Fibroblast of peridontal ligament (primary cell): ENCODE measurements around the gene PLCL1.
"Not testable (repeated sequence)": the region's sequence is repeated elsewhere in the genome, so short reads cannot be mapped to it uniquely, and the experiment has no call there.

Source experiments
- DNase-seq: peaks from one replicate; pipeline ENCODE4 v3.0.0-alpha.2; 2010; ENCODE audit errors: extremely low read depth

PLCL1 gene

DNA sequence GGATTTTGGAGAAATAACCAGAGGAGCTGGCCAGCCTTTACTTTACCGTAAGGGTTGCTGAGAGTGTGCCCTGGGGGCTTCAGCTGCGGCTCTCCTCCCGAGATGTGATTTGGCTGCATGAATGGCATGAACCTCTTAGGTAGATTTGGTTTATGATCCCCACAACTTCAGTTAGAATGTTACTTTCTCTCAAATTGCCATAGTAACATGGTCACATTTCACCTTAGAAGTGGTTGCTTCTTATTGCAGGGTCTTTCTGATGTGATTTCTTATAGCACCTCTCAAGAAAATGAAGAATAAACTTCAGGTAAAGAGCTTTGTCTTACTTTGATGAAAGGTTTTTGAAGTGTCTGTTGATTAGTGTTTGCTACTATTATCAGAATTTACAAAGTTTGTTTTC lies 5.6 kb downstream of the PLCL1 start:
- no peak for DNase-seq

DNA sequence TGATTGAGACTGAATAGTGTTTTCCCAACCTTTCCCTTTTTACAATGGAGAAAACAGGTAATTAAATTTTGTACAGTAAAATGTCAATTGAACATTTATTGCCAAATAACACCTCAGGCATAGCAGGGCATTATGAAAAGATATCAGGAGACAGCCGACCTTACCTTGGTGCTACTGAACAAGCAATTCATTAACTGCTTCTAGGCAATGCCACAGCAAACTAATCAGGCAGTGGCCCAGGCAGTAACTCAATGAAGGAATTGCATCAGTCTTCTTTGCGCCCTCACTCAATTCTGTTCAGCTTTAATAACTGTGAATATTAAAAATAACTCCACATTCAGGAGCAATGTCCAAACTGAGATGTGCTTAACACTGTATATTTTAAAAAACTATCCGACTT lies 6.1 kb downstream of the PLCL1 start:
- no peak for DNase-seq

DNA sequence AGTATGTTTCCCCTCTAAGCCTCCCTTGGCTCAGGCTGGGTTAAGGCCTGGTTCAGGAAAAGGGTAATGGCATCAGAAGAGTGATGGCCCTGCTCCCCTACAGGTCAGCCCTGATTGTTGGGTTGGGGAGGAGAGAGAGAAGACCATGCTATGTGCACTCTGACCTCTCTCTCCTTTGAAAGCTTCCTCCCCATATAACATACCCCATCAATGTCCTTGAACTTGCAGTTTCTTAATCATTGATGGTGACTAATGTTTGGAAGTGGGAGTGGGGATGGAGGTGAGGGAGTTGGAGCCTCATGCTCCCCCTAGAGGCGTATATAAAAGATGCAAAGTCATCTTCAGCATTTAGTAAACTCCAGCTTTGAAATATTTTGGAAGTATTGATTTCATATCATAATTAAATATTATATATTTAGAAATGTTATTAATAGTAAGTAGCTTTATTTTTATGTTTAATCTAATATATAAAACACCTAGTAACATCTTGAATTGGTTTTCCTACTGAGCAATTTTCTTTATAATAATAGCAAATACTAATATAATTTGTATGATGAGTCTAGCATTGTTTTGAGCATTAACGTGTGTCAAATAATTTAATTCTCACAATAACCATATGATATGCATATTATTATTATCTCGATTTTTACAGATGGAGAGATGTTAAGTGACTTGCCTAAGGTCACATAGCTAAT lies 8.8 kb downstream of the PLCL1 start:
- DNase-seq, result peak; percentile 41

DNA sequence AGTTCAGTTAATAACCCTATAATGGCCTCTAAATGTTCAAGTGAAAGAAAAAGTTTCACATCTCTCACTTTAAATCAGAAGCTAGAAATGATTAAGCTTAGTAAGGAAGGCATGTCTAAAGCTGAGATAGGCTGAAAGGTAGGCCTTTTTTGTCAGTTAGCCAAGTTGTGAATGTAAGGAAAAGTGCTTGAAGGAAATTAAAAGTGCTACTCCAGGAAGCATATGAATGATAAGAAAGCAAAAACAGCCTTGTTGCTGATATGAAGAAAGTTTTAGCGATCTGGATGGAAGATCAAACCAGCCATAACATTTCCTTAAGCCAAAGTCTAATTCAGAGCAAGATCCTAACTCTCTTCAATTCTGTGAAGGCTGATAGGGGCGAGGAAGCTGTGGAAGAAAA lies 10.1 kb downstream of the PLCL1 start:
- no peak for DNase-seq

DNA sequence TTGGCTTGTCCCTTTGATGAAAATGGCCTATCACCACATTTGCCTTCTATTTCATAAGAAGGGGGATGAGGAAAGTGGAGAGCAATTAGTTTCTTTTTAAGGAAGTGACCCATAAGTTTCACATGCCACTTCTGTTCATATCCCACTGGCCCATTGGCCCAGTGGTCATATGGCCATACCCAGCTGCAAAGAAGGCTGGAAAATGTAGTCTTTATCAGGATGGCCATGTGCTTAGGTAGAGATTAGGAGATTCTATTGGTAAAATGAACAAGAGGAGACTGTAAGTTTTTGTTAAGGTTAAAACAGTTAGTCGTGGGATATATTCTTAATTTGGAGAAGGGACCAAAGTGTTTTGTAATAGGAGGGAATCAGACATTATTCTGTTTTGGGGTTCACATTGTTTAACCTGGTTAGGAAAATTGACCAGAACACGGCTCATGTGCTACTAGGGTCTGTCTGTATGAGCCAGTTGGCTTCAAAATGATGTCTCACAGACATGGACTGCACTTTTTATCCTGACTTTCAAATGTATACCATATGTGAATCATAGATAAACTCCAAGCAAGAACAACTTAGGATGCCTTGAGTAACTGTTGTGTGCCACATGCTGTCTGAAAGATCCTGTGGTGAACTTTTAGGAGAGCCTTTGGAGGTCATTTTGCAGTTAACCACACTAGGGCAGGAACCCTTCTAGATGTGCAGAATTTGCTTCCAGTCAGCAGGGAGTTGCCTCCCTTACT lies 17.3 kb downstream of the PLCL1 start:
- DNase-seq, result no peak

DNA sequence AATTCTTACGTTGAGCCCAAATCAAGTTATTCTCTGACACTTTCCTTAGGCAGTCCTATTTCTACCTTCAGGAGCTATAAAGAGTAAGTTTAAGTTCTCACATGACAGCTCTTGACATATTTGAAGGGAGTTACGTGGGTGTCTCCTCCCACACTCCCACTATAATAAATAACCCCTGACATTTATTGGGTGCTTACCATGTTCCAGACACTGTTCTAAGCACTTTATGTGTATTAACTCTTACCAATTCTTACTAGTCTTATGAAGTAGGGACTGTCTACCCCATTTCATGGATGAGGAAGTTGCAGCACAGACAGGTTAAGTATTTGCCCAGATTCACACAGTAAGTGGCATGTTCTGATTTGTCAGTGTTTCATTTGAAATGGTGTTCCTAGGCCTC lies 17.9 kb downstream of the PLCL1 start:
- DNase-seq, result no peak

DNA sequence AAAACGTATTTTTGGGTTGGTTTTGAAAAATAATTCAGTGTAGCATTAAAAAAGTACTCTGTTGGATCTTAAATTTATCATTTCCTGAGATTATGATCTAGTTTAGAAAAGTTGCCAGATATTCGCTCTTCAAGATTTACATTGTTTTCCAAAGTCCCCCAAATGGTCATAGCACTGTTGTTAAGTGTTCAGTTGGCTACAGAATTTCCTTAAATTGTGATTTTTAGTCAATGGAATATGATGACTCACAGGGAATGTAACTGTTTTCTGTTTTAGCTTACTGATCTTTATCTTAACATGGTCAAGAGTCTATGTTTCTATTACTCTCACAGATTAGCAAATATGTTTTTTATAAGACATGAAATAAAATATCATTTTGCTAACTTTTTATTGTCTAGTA lies 23.2 kb downstream of the PLCL1 start:
- no peak for DNase-seq

DNA sequence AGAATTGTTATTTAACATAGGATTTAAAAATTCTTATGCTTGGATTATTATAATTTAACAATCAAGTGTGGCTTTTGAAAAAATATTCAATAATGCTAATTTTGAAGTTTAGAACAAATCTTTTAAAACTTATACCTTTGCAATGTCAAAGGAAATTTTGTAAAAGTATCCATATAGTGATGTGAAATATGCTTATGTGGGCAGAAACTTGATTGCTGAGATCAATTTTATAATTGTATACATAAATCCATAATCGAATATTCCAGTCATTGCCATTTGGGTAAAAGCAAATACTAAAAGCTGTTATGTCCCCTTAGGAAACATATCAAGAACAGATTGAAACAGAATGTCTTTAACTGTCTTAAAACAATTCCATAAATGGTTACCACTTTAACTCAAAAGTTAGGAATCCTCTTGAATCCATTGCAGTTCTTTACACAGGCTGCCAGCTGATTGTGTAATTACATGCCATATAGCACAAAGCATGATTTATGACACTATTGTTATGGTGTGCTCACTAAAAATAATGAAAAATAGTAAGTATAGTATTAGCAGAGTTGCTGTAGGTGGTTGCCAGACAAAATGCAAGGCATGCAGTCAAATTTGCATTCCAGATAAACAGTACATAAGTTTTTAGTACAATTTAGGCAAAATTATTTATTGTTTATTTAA lies 24.2 kb downstream of the PLCL1 start:
- peak; percentile 47 for DNase-seq

DNA sequence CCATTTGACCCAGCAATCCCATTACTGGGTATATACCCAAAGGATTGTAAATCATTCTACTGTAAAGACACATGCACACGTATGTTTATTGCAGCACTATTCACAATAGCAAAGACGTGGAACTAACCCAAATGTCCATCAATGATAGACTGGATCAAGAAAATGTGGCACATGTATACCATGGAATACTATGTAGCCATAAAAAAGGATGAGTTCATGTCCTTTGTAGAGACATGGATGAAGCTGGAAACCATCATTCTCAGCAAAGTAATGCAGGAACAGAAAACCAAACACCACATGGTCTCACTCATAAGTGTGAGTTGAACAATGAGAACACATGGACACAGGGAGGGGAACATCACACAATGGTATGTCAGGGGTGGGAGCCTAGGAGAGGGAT lies 30.4 kb downstream of the PLCL1 start:
- not testable (repeated sequence) for DNase-seq

DNA sequence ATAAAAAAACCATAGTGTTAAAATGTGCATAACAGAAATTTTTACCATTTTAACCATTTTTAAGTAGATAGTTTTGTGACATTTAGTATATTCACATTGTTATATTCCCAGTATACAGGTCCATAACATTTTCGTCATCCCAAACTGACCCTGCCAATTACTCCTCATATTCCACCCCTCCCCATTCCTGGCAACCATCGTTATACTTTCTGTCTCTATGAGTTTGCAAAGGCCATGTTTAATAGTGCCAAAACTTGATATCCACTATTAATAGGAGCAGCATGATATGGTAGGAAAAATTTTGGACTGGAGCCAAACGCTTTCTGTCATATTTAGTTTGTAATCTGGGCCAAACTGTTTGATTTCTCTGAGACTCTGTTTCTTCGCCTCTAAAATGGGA lies 30.9 kb downstream of the PLCL1 start:
- no peak for DNase-seq

DNA sequence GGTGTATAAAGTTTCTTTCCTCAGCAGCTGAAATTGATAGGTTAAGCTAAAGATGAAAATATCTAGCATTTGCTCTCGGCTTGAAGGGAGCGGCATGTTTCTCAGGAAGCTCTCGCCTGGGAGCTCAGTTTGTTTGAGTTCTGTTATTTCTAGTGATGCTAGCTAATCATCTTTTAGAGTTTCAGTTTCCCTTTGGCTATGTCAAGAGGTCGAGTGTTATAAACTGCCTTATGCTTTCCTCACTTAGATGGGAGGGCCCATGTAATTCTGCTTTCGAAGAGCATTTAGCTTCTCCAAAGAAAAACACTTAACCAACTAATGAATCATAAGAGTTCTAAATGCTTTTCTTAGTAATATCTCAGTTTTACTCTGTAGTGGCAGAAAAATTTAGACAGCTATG lies 33.6 kb downstream of the PLCL1 start:
- peak; percentile 77 for DNase-seq

DNA sequence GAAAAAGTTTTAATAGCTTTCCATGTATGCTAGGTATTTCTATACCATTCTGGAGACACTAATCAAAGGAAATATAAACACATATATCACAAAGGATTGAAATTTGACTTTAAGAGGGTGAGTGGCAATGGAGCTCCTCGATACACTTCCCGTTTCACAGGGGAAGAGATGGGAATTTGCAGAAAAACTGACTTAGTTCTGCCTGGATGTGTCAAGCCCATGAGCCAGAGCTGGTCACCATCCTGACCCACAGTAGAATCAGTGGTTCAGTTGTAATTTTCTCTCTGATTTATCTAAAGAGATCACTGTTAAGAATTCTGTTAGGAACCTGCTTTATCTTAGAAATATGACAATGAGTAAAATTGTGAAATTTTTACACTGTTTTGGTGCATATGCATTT lies 34.2 kb downstream of the PLCL1 start:
- peak; percentile 17 for DNase-seq

DNA sequence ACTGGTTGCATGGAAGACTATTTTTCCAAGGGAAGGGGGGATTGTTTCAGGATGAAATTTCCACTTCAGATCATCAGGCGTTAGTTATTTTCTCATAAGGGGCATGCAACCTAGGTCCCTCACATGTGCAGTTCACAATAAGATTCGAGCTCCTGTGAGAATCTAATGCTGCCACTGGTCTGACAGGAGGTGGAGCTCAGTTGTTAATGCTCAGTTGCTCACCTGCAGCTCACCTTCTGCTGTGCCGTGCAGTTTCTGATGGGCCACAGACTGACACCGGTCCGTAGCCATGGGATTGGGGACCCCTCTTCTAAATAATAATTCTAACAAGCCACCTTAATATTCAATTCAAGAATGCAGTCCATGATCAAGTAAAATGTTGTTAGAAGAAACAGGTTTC lies 34.9 kb downstream of the PLCL1 start:
- no peak for DNase-seq

DNA sequence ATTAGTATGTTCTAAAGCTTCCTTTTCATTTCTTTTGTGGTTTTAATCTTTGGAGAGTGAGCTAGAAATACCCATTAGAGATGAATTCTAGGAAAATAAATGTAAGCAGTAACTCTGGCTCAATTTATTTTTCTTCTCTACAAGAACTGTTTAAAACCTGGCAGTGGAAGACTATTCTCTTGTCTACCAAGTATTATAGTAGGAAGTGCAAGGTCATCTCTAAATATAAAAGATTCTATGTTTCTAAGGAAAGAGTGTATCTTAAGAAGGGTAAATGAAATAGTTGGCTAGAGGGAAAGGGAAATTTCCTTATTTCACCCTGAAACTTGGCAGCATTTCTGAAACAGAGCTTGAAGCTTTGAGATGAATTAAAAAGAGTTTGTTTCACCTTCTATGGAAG lies 35.5 kb downstream of the PLCL1 start:
- no peak for DNase-seq

DNA sequence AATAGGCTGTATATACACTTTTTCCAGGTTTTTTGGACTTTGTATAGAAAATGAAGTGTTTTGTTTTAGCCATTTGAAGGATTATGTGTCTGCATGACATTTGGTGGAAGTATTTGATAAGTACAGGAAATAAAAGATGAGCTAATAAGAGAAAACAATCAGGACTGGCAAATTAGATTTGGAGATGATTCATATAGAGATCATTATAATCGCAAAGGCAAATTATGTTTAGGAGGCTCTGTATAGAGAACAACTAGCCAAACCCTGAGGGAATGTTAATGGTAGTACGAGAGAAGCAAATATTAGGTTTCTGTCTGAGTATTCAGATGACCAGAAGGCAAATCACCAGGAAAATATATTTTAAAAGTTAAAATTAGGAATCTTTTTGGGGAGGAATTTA lies 41.7 kb downstream of the PLCL1 start:
- DNase-seq, result no peak

DNA sequence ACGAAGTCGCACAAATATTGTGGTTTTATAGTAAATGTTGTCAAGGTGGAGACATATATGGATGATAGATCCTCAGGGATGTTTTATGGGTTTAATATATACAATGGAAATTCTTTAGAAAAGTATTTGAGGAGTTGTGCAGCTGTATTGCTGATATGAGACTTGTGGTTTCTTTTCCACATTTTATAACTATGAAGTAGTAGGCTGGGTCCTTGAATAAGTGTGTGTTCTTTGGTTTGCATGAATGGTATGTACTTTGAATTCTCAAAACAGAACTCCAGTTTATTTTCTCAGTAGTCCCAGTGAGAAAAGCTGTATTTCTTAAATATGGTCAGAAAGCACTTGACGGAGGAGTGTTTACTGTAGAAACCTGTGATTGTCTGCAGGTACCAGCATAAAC lies 42.4 kb downstream of the PLCL1 start:
- DNase-seq, result peak; percentile 35

DNA sequence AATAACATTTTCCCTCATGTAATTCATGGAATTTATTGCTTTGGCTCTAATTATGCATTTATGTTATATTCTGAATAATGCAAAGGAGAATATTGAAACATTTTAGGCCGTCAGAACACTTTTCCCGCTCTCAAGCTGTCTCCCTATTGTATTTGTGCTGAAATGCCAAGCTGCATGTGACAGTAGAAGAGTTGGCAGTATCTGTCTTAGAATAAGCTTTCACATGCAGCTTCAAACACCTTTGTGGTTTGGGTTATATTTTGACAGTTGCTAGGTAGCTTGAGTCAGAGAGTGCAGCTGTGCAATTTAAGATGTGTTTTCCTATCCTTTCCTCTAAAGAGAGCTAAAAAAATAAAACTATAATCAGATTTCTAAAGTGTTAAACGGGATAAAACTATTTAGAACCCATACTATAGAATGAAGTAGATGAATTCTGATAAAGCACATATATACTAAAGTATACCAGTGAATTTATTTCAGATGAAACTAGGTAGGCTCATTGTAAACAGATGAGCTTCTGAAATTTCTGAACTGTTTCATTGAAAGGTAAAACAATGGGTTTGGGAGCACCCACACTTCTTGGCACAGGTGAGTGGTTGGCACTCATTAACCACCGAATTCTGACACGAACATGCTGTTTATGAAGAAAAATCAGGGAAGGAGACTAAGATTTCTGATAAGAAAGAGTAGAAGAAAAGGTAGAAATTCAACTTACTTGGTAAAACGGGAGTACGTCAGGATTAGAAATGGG lies 43.4 kb downstream of the PLCL1 start:
- no peak for DNase-seq

DNA sequence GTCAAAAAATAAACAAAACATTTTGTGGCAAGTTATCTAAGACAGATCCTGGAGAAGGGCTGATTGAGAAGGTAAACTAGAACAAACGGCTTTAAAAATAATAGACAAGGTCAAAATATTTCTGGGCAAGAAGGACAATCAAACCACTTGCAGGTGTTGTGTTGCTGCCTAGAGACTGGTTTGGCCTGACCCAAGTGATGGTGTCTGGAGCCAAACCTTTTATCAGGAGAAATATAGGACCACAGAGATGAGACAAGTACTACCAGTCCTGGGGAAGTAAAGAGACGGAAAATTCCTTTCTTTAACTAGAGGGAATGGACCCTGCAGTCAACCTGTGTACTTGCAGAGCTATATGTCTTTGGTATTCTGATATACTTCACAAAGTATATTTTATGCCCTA lies 44.2 kb downstream of the PLCL1 start:
- no peak for DNase-seq

DNA sequence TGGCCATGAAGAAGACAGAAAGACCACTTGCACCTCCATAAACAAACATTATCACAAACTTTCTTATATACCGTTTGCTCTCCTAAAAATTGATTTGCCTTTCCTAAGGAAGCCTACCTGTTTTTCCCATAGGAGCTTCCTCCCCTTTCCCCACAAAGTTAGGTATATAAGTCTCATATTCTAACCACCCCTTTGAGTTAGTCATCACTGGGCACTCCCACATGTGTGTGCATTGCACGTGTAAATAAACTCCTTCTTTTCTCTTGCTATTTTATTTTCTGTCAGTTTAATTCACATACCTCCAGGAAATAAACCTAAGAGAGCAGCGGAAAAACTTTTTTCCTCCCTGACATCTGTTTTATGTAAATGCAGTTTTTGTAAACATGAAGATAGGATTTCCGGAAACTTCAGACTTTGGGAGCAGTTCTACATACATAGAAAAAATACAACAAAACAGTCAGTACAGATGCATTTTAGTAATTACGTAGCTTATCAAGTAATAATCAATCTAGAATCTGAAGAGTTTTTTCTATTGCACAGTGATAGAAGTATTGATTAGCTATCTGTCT lies 46.6 kb downstream of the PLCL1 start:
- DNase-seq, result peak; percentile 23

DNA sequence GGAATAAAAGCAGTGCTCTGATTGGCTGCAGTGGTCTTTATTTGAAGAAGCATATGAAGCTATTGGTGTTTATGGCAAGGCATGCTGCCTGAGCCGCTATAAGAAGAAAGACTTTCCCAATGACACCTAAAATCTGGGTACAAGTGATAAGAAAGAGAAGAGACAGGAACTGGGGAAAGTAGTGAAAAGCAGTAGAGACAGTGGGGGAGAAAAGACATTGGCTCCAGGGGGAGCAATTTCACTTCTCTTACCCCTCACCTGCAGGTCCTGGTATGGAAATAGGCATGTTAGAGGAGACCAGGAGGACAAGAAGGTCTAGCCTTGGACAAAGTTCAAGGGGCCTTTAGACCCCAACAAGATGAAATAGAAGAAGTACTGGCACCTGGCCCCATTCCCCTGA lies 47.1 kb downstream of the PLCL1 start:
- no peak for DNase-seq

DNA sequence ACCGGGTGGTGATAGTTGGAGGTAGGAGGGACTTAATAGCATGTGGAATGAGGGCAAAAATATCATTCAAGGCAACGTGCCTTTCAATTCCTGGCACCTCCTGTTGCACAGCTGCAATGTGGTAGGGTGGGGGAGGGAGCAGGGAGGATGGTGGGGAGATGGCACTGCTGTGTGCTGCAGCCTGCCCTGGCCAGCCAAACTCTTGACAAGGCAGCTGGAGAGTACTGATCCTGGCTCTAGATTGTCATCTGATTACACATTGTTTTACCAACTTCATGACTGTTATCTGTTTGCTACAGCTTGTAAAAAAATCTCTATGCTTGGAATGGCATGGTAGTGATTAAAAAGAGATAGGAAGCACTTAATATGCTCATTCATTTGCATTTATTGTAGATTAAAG lies 47.7 kb downstream of the PLCL1 start:
- no peak for DNase-seq

DNA sequence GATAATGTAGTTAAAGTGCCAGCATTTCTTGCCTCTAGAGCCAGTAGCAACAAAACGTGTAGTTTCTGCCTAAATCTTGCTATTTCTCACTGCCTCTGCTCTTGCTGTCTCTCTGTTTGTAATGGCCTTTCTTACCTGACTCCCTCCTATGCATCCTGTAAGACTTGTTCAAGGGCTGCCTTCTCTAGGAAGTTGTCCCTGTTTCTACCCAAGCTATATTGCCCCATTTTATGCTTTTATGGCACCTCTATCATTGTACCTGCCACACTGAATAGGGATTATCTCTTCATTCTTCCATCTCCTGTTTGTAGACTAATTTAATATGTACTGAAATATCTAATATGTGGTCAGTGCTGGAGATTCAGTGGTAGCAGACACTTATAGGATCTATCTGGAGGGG lies 49.2 kb downstream of the PLCL1 start:
- no peak for DNase-seq
